Chondrocyte (in vitro differentiated cells): ENCODE results near the gene TFEB. TPM values are rescaled to one million over a fixed set of nuclear protein-coding genes. Genes with fewer than 3 reads are reported as not detected.

Source experiments
- DNase-seq: peaks from one replicate; pipeline ENCODE4 v3.0.0; 2021; ENCODE audit warnings: mixed read lengths, low spot score
- H3K27ac Mint-ChIP-seq: one replicate; pipeline ENCODE4 v1.8.0; 2021; ENCODE audit warnings: mild to moderate bottlenecking, moderate library complexity, mixed read lengths; ENCODE audit not compliant: unreplicated experiment
- H3K27me3 Mint-ChIP-seq: 2 replicates; pipeline ENCODE4 v1.8.0; 2021; ENCODE audit warnings: low read depth, mixed read lengths
- H3K36me3 Mint-ChIP-seq: 2 replicates; pipeline ENCODE4 v1.8.0; 2021; ENCODE audit warnings: low read depth, mixed read lengths
- H3K4me1 Mint-ChIP-seq: 2 replicates; pipeline ENCODE4 v1.8.0; 2021; ENCODE audit warnings: low read depth, mild to moderate bottlenecking, mixed read lengths
- H3K4me3 Mint-ChIP-seq: one replicate; pipeline ENCODE4 v1.8.0; 2021; ENCODE audit warnings: mild to moderate bottlenecking, moderate library complexity, mixed read lengths; ENCODE audit not compliant: unreplicated experiment
- H3K9me3 Mint-ChIP-seq: 2 replicates; pipeline ENCODE4 v1.8.0; 2021; ENCODE audit warnings: low read depth, mixed read lengths
- CTCF ChIP-seq: fragments of 200-600 bp; sonication (generic); IDR thresholded peaks from 2 replicates; pipeline ENCODE4 v1.5.0; 2021; ENCODE audit warnings: antibody characterized with exemption, mild to moderate bottlenecking, moderate library complexity
- total RNA-seq: library from RNA; stranded (reverse); gene quantifications from 3 replicates; pipeline ENCODE4 v1.2.1, GENCODE V29; 2021

Gene TFEB
- total RNA-seq, 1 donor from 2014 or later: 11.6 TPM

GRCh38 chr6:41642090-41642959, 93.1 kb downstream of the TFEB start:
- H3K27ac Mint-ChIP-seq: no peak overlapping the region
- H3K36me3 Mint-ChIP-seq: peaks cover 7% of the 10 kb centered on the region
- no peaks in the 10 kb centered on the region for H3K9me3 Mint-ChIP-seq
- no peak overlapping the region for H3K4me3 Mint-ChIP-seq
- TF ChIP-seq CTCF: no peak
- no peaks in the 10 kb centered on the region for H3K27me3 Mint-ChIP-seq
- peaks cover 87% of the 10 kb centered on the region for H3K4me1 Mint-ChIP-seq
- no peak for DNase-seq

GRCh38 chr6:41641352-41641925, 94.0 kb downstream of the TFEB start:
- no peaks in the 10 kb centered on the region for H3K27me3 Mint-ChIP-seq
- no peak overlapping the region for H3K27ac Mint-ChIP-seq
- no peaks in the 10 kb centered on the region for H3K9me3 Mint-ChIP-seq
- H3K4me1 Mint-ChIP-seq: peaks cover 82% of the 10 kb centered on the region
- no peak for TF ChIP-seq CTCF
- peaks cover 4% of the 10 kb centered on the region for H3K36me3 Mint-ChIP-seq
- H3K4me3 Mint-ChIP-seq: no peak overlapping the region
- no peak for DNase-seq

GRCh38 chr6:41640426-41640825, 95.0 kb downstream of the TFEB start:
- TF ChIP-seq CTCF: no peak
- H3K36me3 Mint-ChIP-seq: peaks cover 3% of the 10 kb centered on the region
- peaks cover 81% of the 10 kb centered on the region for H3K4me1 Mint-ChIP-seq
- peak overlapping the region; percentile 83 for H3K27ac Mint-ChIP-seq
- H3K27me3 Mint-ChIP-seq: no peaks in the 10 kb centered on the region
- H3K9me3 Mint-ChIP-seq: no peaks in the 10 kb centered on the region
- H3K4me3 Mint-ChIP-seq: peak overlapping the region; percentile 87
- no peak for DNase-seq

- H3K27me3 Mint-ChIP-seq: no peaks in the 10 kb centered on the region
- H3K4me1 Mint-ChIP-seq: peaks cover 82% of the 10 kb centered on the region
- H3K4me3 Mint-ChIP-seq: peak overlapping the region; percentile 87
- no peak for TF ChIP-seq CTCF
- DNase-seq: peak; percentile 75
- peaks cover 3% of the 10 kb centered on the region for H3K36me3 Mint-ChIP-seq
- peak overlapping the region; percentile 83 for H3K27ac Mint-ChIP-seq
- no peaks in the 10 kb centered on the region for H3K9me3 Mint-ChIP-seq
Observed at GRCh38 chr6:41639809-41640371, 95.5 kb downstream of the TFEB start.
